HG02588 (cell line): ENCODE data around the gene ARFRP1.
A peak's percentile ranks its signal among the peaks of the same experiment; 100 is the strongest.
"Not testable (repeated sequence)": the region's sequence is repeated elsewhere in the genome, so short reads cannot be mapped to it uniquely, and the experiment has no call there.

Experiments
- ATAC-seq: cut with Tn5 transposase; IDR thresholded peaks from one replicate; pipeline ENCODE4 v1.9.1; 2021; ENCODE audit warnings: mild to moderate bottlenecking, moderate library complexity; ENCODE audit not compliant: unreplicated experiment

ARFRP1 gene

GRCh38 chr20:63678667-63679465 lies 28.9 kb downstream of the ARFRP1 start:
- ATAC-seq: no peak

- ATAC-seq: no peak
Observed at GRCh38 chr20:63678071-63678470, 29.7 kb downstream of the ARFRP1 start.

GRCh38 chr20:63675681-63676368 lies 32.0 kb downstream of the ARFRP1 start:
- no peak for ATAC-seq

GRCh38 chr20:63673951-63674350 lies 33.8 kb downstream of the ARFRP1 start:
- ATAC-seq: no peak

GRCh38 chr20:63672666-63673065 lies 35.1 kb downstream of the ARFRP1 start:
- no peak for ATAC-seq

- not testable (repeated sequence) for ATAC-seq
Observed at GRCh38 chr20:63671695-63672094, 36.1 kb downstream of the ARFRP1 start.

- no peak for ATAC-seq
Observed at GRCh38 chr20:63668351-63668750, 39.4 kb downstream of the ARFRP1 start.

- ATAC-seq: no peak
Observed at GRCh38 chr20:63667858-63668257, 39.9 kb downstream of the ARFRP1 start.

- ATAC-seq: no peak
Observed at GRCh38 chr20:63665708-63666107, 42.1 kb downstream of the ARFRP1 start.

GRCh38 chr20:63664861-63665594 lies 42.7 kb downstream of the ARFRP1 start:
- ATAC-seq: no peak

GRCh38 chr20:63664143-63664851 lies 43.5 kb downstream of the ARFRP1 start:
- no peak for ATAC-seq

GRCh38 chr20:63663332-63664066 lies 44.3 kb downstream of the ARFRP1 start:
- no peak for ATAC-seq

GRCh38 chr20:63662813-63663189 lies 45.0 kb downstream of the ARFRP1 start:
- no peak for ATAC-seq

- no peak for ATAC-seq
Observed at GRCh38 chr20:63661959-63662812, 45.6 kb downstream of the ARFRP1 start.

- ATAC-seq: no peak
Observed at GRCh38 chr20:63661108-63661507, 46.7 kb downstream of the ARFRP1 start.

- ATAC-seq: no peak
Observed at GRCh38 chr20:63660622-63661021, 47.2 kb downstream of the ARFRP1 start.

- ATAC-seq: not testable (repeated sequence)
Observed at GRCh38 chr20:63660174-63660573, 47.6 kb downstream of the ARFRP1 start.

- ATAC-seq: no peak
Observed at GRCh38 chr20:63659370-63659769, 48.4 kb downstream of the ARFRP1 start.

- ATAC-seq: peak; percentile 23
Observed at GRCh38 chr20:63658749-63659187, 49.0 kb downstream of the ARFRP1 start.
